IPS-18a (cell line): ENCODE results near the gene LFNG.

Experiments
- H3K27ac ChIP-seq: one replicate; pipeline ENCODE4 v1.5.1; 2013; ENCODE audit warnings: low read length
- H3K27me3 ChIP-seq: one replicate; pipeline ENCODE4 v1.6.1; 2013; ENCODE audit warnings: mild to moderate bottlenecking, low read length; ENCODE audit not compliant: control insufficient read depth, insufficient read depth
- H3K36me3 ChIP-seq: one replicate; pipeline ENCODE4 v1.6.1; 2013; ENCODE audit warnings: low read depth, low read length; ENCODE audit not compliant: control insufficient read depth
- H3K4me1 ChIP-seq: one replicate; pipeline ENCODE4 v1.6.1; 2013; ENCODE audit warnings: low read depth, low read length; ENCODE audit not compliant: control insufficient read depth
- H3K4me3 ChIP-seq: one replicate; pipeline ENCODE4 v1.5.1; 2013; ENCODE audit warnings: low read length
- H3K9ac ChIP-seq: one replicate; pipeline ENCODE4 v1.6.1; 2013; ENCODE audit warnings: mild to moderate bottlenecking, low read length, moderate library complexity
- H3K9me3 ChIP-seq: one replicate; pipeline ENCODE4 v1.6.1; 2013; ENCODE audit warnings: low read depth, low read length; ENCODE audit not compliant: control insufficient read depth

Gene LFNG

GRCh38 chr7:2519119-2519930 lies at the start of gene LFNG:
TSS of gene LFNG (plus strand) at chr7:2519774. CDS start at chr7:2519862, 88 bp downstream.
- H3K36me3 ChIP-seq: no peaks in the 10 kb centered on the region
- H3K9ac ChIP-seq: peak within 1 kb of the TSS; percentile 36
- H3K9me3 ChIP-seq: no peaks in the 10 kb centered on the region
- peak within 1 kb of the TSS; percentile 70 for H3K4me3 ChIP-seq
- peaks cover 39% of the 10 kb centered on the region for H3K27me3 ChIP-seq
- no peak within 1 kb of the TSS for H3K27ac ChIP-seq
- H3K4me1 ChIP-seq: peaks cover 48% of the 10 kb centered on the region

- no peaks in the 10 kb centered on the region for H3K36me3 ChIP-seq
- H3K9me3 ChIP-seq: no peaks in the 10 kb centered on the region
- H3K27me3 ChIP-seq: no peaks in the 10 kb centered on the region
- peaks cover 6% of the 10 kb centered on the region for H3K4me1 ChIP-seq
- H3K4me3 ChIP-seq: no peak overlapping the region
- no peak overlapping the region for H3K9ac ChIP-seq
- no peak overlapping the region for H3K27ac ChIP-seq
These were observed 49.2 kb upstream of the LFNG start for GRCh38 chr7:2470204-2471021.

- H3K27ac ChIP-seq: no peak overlapping the region
- no peaks in the 10 kb centered on the region for H3K36me3 ChIP-seq
- H3K9me3 ChIP-seq: no peaks in the 10 kb centered on the region
- H3K4me3 ChIP-seq: no peak overlapping the region
- H3K4me1 ChIP-seq: peaks cover 2% of the 10 kb centered on the region
- H3K9ac ChIP-seq: no peak overlapping the region
- no peaks in the 10 kb centered on the region for H3K27me3 ChIP-seq
These were observed 48.6 kb upstream of the LFNG start for GRCh38 chr7:2471022-2471329.

GRCh38 chr7:2471396-2471795 lies 48.2 kb upstream of the LFNG start:
- H3K9ac ChIP-seq: no peak overlapping the region
- H3K4me3 ChIP-seq: no peak overlapping the region
- H3K27ac ChIP-seq: no peak overlapping the region
- H3K9me3 ChIP-seq: no peaks in the 10 kb centered on the region
- H3K36me3 ChIP-seq: no peaks in the 10 kb centered on the region
- H3K4me1 ChIP-seq: no peaks in the 10 kb centered on the region
- H3K27me3 ChIP-seq: no peaks in the 10 kb centered on the region

- Histone ChIP-seq H3K27ac (no peak overlapping the region), H3K9ac (no peak overlapping the region), H3K4me1 (peaks cover 5% of the 10 kb centered on the region), H3K36me3 (no peaks in the 10 kb centered on the region), H3K9me3 (no peaks in the 10 kb centered on the region), H3K4me3 (no peak overlapping the region), H3K27me3 (no peaks in the 10 kb centered on the region)
These were observed 46.8 kb upstream of the LFNG start for GRCh38 chr7:2472739-2473138.

- Histone ChIP-seq H3K27ac (no peak overlapping the region), H3K4me3 (no peak overlapping the region), H3K9me3 (no peaks in the 10 kb centered on the region), H3K36me3 (no peaks in the 10 kb centered on the region), H3K27me3 (no peaks in the 10 kb centered on the region), H3K9ac (no peak overlapping the region), H3K4me1 (peaks cover 5% of the 10 kb centered on the region)
These were observed 45.9 kb upstream of the LFNG start for GRCh38 chr7:2473496-2474180.

- Histone ChIP-seq H3K9me3 (no peaks in the 10 kb centered on the region), H3K9ac (no peak overlapping the region), H3K4me1 (peaks cover 5% of the 10 kb centered on the region), H3K36me3 (no peaks in the 10 kb centered on the region), H3K27ac (no peak overlapping the region), H3K27me3 (no peaks in the 10 kb centered on the region), H3K4me3 (no peak overlapping the region)
These were observed 45.4 kb upstream of the LFNG start for GRCh38 chr7:2474224-2474623.

GRCh38 chr7:2474813-2475677 lies 44.5 kb upstream of the LFNG start:
- H3K36me3 ChIP-seq: no peaks in the 10 kb centered on the region

GRCh38 chr7:2475678-2476015 lies 43.9 kb upstream of the LFNG start:
- Histone ChIP-seq H3K9me3 (no peaks in the 10 kb centered on the region), H3K9ac (no peak overlapping the region), H3K36me3 (no peaks in the 10 kb centered on the region), H3K27ac (no peak overlapping the region), H3K27me3 (no peaks in the 10 kb centered on the region), H3K4me3 (no peak overlapping the region), H3K4me1 (peaks cover 5% of the 10 kb centered on the region)

More at GRCh38 chr7:2474813-2475677, 44.5 kb upstream of the LFNG start:
- Histone ChIP-seq H3K9ac (no peak overlapping the region), H3K27ac (no peak overlapping the region), H3K4me3 (no peak overlapping the region), H3K4me1 (peaks cover 5% of the 10 kb centered on the region), H3K9me3 (no peaks in the 10 kb centered on the region), H3K27me3 (no peaks in the 10 kb centered on the region)

GRCh38 chr7:2476298-2476697 lies 43.3 kb upstream of the LFNG start, which contains the start of gene GRIFIN:
TSS of gene GRIFIN (minus strand) at chr7:2476398. CDS start at chr7:2476383, 15 bp downstream.
- no peak within 1 kb of the TSS for H3K27ac ChIP-seq
- no peak within 1 kb of the TSS for H3K9ac ChIP-seq
- H3K4me1 ChIP-seq: peaks cover 5% of the 10 kb centered on the region
- H3K36me3 ChIP-seq: no peaks in the 10 kb centered on the region
- H3K27me3 ChIP-seq: no peaks in the 10 kb centered on the region
- H3K4me3 ChIP-seq: no peak within 1 kb of the TSS
- no peaks in the 10 kb centered on the region for H3K9me3 ChIP-seq
